HepG2 (cell line): ENCODE measurements around the gene CTDSP1. TPM values are rescaled to one million over a fixed set of nuclear protein-coding genes. Genes with fewer than 3 reads are reported as not detected.

Experiments used
- CHCHD3 ChIP-seq: sonication (generic); formaldehyde crosslinking; IDR thresholded peaks from 2 replicates; pipeline ENCODE4 v1.8.0; 2022; ENCODE audit warnings: mild to moderate bottlenecking, missing genetic modification reagents, moderate library complexity
- KLF11 ChIP-seq: IDR thresholded peaks from 2 replicates; pipeline ENCODE4 v1.6.1; 2016; ENCODE audit warnings: missing compliant biosample characterization
- KLF6 ChIP-seq: IDR thresholded peaks from 2 replicates; pipeline ENCODE4 v1.8.0; 2016; ENCODE audit warnings: missing biosample characterization, missing genetic modification reagents
- RBFOX2 ChIP-seq: fragments of 200-400 bp; formaldehyde crosslinking; IDR thresholded peaks from 2 replicates; pipeline ENCODE4 v1.6.1; 2017; ENCODE audit warnings: low read depth, mild to moderate bottlenecking, low read length
- SKI ChIP-seq: fragments of 450-650 bp; IDR thresholded peaks from one replicate; pipeline ENCODE4 v1.6.1; 2018; ENCODE audit warnings: mild to moderate bottlenecking; ENCODE audit not compliant: partially characterized antibody
- ZFP90 ChIP-seq: sonication (generic); formaldehyde crosslinking; IDR thresholded peaks from 2 replicates; pipeline ENCODE4 v1.8.0; 2022; ENCODE audit warnings: missing genetic modification reagents, mild to moderate bottlenecking, inconsistent platforms, borderline replicate concordance
- ZFY ChIP-seq: sonication (generic); formaldehyde crosslinking; IDR thresholded peaks from 2 replicates; pipeline ENCODE4 v1.4.0; 2020; ENCODE audit warnings: missing genetic modification reagents
- ZNF251 ChIP-seq: sonication (generic); formaldehyde crosslinking; IDR thresholded peaks from 2 replicates; pipeline ENCODE4 v1.9.0; 2021; ENCODE audit warnings: mild to moderate bottlenecking, missing genetic modification reagents
- ZNF292 ChIP-seq: sonication (generic); formaldehyde crosslinking; IDR thresholded peaks from 2 replicates; pipeline ENCODE4 v1.8.1; 2022; ENCODE audit warnings: mild to moderate bottlenecking, low read depth, missing genetic modification reagents, borderline replicate concordance
- ZNF558 ChIP-seq: sonication (generic); formaldehyde crosslinking; IDR thresholded peaks from 2 replicates; pipeline ENCODE4 v1.9.0; 2022; ENCODE audit warnings: mild to moderate bottlenecking, missing genetic modification reagents, borderline replicate concordance
- ZNF839 ChIP-seq: sonication (generic); formaldehyde crosslinking; IDR thresholded peaks from 2 replicates; pipeline ENCODE4 v1.4.0; 2020; ENCODE audit warnings: missing genetic modification reagents, mild to moderate bottlenecking, borderline replicate concordance
- polyA plus RNA-seq, 8 experiments: library from polyadenylated mRNA; depleted of rRNA in 3 of 8; stranded (reverse) in 7 of 8; unstranded in 1 of 8; fragments of >200 nt; fragmentation: Illumina TruSeq in 4 of 8; extraction: Trizol in 4 of 8; gene quantifications; 2 replicates each; pipeline versions ENCODE4 v1.2.1 to v1.2.3, GENCODE V29; 2011 to 2016; ENCODE audit warnings: low read depth in 4 of 8, missing spikeins in 1 of 8, mixed read lengths in 1 of 8; ENCODE audit not compliant: insufficient read depth in 1 of 8
- total RNA-seq, 5 experiments: library from RNA; depleted of rRNA; stranded (reverse); fragments of >200 nt; fragmentation: Illumina TruSeq; extraction: Trizol; gene quantifications; 2 replicates each; pipeline ENCODE4 v1.2.3, GENCODE V29; 2016; ENCODE audit warnings: low read depth in 1 of 5
- TF ChIP-seq, protein P1 (sequence below): sonication (generic); formaldehyde crosslinking; IDR thresholded peaks from 2 replicates; pipeline ENCODE4 v1.4.0; 2020; ENCODE audit warnings: mild to moderate bottlenecking, missing genetic modification reagents
- TF ChIP-seq, protein P2 (sequence below): sonication (generic); formaldehyde crosslinking; IDR thresholded peaks from 2 replicates; pipeline ENCODE4 v1.5.1; 2020; ENCODE audit warnings: missing genetic modification reagents, mild to moderate bottlenecking, borderline replicate concordance
- TF ChIP-seq, protein P3 (sequence below): sonication (generic); formaldehyde crosslinking; IDR thresholded peaks from 2 replicates; pipeline ENCODE4 v1.5.1; 2020; ENCODE audit warnings: mild to moderate bottlenecking, missing genetic modification reagents, moderate library complexity
- TF ChIP-seq, protein P4 (sequence below): sonication (generic); formaldehyde crosslinking; IDR thresholded peaks from 2 replicates; pipeline ENCODE4 v1.5.1; 2020; ENCODE audit warnings: mild to moderate bottlenecking, missing genetic modification reagents, moderate library complexity
- TF ChIP-seq, protein P5 (sequence below), 2 experiments: sonication (generic) in 1 of 2; formaldehyde crosslinking in 1 of 2; IDR thresholded peaks; 2 replicates each; pipeline versions ENCODE4 v1.4.0 to v1.6.1; 2018 to 2020; ENCODE audit warnings: missing genetic modification reagents in 2 of 2, borderline replicate concordance in 1 of 2, low read depth in 1 of 2, mild to moderate bottlenecking in 1 of 2, missing biosample characterization in 1 of 2

The CTDSP1 gene
- total and polyA plus RNA-seq, 2 of the 13 experiments (the other 11 are each of a cell fraction or from before 2014, with no cell fraction given): 91.0 to 268 TPM

DNA sequence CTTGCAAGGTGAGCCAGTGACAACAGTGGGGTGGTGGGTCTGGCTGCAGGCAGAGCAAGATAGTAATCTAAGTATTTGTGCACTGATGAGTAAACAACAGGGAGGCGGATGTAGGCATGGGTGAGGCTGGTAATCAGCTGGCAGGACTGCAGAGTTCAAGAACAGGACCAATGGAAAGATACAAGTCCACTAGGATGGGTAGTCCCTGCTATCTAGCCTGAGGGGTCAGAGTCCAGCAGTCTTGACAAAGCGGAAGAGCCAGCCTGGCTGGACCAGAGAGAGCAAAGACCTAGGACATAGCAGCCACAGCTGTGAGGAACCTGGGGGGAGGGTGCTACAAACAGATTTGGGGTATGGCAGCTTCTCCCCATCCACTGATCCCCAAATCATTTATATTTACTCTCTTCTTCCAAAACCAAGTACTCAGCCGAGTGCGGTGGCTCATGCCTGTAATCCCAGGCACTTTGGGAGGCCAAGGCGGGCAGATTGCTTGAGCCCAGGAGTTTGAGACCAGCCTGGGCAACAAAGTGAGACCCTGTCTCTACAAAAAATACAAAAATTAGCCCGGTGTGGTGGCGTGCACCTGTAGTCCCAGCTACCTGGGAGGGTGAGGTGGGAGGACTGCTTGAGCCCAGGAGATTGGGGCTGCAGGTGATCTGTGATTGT is 45.2 kb downstream of the CTDSP1 start (continued):
- TF ChIP-seq, protein P1, sequence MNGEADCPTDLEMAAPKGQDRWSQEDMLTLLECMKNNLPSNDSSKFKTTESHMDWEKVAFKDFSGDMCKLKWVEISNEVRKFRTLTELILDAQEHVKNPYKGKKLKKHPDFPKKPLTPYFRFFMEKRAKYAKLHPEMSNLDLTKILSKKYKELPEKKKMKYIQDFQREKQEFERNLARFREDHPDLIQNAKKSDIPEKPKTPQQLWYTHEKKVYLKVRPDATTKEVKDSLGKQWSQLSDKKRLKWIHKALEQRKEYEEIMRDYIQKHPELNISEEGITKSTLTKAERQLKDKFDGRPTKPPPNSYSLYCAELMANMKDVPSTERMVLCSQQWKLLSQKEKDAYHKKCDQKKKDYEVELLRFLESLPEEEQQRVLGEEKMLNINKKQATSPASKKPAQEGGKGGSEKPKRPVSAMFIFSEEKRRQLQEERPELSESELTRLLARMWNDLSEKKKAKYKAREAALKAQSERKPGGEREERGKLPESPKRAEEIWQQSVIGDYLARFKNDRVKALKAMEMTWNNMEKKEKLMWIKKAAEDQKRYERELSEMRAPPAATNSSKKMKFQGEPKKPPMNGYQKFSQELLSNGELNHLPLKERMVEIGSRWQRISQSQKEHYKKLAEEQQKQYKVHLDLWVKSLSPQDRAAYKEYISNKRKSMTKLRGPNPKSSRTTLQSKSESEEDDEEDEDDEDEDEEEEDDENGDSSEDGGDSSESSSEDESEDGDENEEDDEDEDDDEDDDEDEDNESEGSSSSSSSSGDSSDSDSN (CRISPR knock-in tag): peak; percentile 73
- TF ChIP-seq SKI (peak; percentile 93), ZNF251 (CRISPR knock-in tag) (0 out of 2 replicates have a peak, but pooled peaks have one; percentile 17), ZNF839 (CRISPR knock-in tag) (0 out of 2 replicates have a peak, but pooled peaks have one; percentile 38), KLF6 (CRISPR knock-in tag) (peak; percentile 71), KLF11 (CRISPR knock-in tag) (peak; percentile 46; the same call in 1 of the 2 replicates), CHCHD3 (CRISPR knock-in tag) (no peak), ZFY (CRISPR knock-in tag) (peak; percentile 59), ZNF558 (CRISPR knock-in tag) (peak; percentile 28; the same call in 1 of the 2 replicates), ZNF292 (CRISPR knock-in tag) (no peak; the same call in none of the 2 replicates), ZFP90 (CRISPR knock-in tag) (peak; percentile 97), RBFOX2 (peak; percentile 40; the same call in 1 of the 2 replicates)
- TF ChIP-seq, protein P2, sequence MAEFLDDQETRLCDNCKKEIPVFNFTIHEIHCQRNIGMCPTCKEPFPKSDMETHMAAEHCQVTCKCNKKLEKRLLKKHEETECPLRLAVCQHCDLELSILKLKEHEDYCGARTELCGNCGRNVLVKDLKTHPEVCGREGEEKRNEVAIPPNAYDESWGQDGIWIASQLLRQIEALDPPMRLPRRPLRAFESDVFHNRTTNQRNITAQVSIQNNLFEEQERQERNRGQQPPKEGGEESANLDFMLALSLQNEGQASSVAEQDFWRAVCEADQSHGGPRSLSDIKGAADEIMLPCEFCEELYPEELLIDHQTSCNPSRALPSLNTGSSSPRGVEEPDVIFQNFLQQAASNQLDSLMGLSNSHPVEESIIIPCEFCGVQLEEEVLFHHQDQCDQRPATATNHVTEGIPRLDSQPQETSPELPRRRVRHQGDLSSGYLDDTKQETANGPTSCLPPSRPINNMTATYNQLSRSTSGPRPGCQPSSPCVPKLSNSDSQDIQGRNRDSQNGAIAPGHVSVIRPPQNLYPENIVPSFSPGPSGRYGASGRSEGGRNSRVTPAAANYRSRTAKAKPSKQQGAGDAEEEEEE: no peak; the same call in 1 of the 2 replicates
- TF ChIP-seq, protein P3, sequence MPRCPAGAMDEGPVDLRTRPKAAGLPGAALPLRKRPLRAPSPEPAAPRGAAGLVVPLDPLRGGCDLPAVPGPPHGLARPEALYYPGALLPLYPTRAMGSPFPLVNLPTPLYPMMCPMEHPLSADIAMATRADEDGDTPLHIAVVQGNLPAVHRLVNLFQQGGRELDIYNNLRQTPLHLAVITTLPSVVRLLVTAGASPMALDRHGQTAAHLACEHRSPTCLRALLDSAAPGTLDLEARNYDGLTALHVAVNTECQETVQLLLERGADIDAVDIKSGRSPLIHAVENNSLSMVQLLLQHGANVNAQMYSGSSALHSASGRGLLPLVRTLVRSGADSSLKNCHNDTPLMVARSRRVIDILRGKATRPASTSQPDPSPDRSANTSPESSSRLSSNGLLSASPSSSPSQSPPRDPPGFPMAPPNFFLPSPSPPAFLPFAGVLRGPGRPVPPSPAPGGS: peak; percentile 35; the same call in 1 of the 2 replicates
- TF ChIP-seq, protein P4, sequence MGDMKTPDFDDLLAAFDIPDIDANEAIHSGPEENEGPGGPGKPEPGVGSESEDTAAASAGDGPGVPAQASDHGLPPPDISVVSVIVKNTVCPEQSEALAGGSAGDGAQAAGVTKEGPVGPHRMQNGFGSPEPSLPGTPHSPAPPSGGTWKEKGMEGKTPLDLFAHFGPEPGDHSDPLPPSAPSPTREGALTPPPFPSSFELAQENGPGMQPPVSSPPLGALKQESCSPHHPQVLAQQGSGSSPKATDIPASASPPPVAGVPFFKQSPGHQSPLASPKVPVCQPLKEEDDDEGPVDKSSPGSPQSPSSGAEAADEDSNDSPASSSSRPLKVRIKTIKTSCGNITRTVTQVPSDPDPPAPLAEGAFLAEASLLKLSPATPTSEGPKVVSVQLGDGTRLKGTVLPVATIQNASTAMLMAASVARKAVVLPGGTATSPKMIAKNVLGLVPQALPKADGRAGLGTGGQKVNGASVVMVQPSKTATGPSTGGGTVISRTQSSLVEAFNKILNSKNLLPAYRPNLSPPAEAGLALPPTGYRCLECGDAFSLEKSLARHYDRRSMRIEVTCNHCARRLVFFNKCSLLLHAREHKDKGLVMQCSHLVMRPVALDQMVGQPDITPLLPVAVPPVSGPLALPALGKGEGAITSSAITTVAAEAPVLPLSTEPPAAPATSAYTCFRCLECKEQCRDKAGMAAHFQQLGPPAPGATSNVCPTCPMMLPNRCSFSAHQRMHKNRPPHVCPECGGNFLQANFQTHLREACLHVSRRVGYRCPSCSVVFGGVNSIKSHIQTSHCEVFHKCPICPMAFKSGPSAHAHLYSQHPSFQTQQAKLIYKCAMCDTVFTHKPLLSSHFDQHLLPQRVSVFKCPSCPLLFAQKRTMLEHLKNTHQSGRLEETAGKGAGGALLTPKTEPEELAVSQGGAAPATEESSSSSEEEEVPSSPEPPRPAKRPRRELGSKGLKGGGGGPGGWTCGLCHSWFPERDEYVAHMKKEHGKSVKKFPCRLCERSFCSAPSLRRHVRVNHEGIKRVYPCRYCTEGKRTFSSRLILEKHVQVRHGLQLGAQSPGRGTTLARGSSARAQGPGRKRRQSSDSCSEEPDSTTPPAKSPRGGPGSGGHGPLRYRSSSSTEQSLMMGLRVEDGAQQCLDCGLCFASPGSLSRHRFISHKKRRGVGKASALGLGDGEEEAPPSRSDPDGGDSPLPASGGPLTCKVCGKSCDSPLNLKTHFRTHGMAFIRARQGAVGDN (CRISPR knock-in tag): peak; percentile 90
- TF ChIP-seq, protein P5, sequence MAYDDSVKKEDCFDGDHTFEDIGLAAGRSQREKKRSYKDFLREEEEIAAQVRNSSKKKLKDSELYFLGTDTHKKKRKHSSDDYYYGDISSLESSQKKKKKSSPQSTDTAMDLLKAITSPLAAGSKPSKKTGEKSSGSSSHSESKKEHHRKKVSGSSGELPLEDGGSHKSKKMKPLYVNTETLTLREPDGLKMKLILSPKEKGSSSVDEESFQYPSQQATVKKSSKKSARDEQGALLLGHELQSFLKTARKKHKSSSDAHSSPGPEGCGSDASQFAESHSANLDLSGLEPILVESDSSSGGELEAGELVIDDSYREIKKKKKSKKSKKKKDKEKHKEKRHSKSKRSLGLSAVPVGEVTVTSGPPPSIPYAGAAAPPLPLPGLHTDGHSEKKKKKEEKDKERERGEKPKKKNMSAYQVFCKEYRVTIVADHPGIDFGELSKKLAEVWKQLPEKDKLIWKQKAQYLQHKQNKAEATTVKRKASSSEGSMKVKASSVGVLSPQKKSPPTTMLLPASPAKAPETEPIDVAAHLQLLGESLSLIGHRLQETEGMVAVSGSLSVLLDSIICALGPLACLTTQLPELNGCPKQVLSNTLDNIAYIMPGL (CRISPR knock-in tag; IDR thresholded peaks at IDR 0.05; ENCODE audit: borderline replicate concordance in 1 of 2, low read depth in 1 of 2): peak; percentile 79 to 83; a peak in 3 of 4 replicates
